Measurements from ENCODE around the gene UCHL3.
A peak's percentile ranks its signal among the peaks of the same experiment; 100 is the strongest.

The UCHL3 gene

DNA sequence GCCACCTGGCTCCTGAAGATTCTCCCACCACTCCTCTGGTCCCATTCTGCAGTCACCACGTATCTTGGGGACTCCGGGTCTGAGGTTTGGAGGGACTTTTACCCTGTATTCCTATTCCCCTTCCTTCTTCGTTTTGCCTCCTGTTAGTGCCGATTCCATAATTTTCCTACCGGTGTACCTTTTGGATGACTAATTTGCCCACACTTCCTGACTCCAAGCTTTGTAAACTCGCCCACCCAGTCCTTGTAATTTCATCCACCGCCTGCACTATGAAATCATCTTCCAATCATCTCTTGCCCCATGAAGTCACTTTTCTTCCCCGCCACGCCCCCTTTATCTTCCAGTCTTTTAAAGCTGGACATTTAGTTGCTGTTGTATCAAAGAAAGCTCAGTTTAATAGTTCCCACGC, 572 bp downstream of the UCHL3 start:
- peak overlapping the region; percentile 94 for H3K4me3 ChIP-seq (ENCODE audit: low read depth, low read length)
- TF ChIP-seq, protein P1, sequence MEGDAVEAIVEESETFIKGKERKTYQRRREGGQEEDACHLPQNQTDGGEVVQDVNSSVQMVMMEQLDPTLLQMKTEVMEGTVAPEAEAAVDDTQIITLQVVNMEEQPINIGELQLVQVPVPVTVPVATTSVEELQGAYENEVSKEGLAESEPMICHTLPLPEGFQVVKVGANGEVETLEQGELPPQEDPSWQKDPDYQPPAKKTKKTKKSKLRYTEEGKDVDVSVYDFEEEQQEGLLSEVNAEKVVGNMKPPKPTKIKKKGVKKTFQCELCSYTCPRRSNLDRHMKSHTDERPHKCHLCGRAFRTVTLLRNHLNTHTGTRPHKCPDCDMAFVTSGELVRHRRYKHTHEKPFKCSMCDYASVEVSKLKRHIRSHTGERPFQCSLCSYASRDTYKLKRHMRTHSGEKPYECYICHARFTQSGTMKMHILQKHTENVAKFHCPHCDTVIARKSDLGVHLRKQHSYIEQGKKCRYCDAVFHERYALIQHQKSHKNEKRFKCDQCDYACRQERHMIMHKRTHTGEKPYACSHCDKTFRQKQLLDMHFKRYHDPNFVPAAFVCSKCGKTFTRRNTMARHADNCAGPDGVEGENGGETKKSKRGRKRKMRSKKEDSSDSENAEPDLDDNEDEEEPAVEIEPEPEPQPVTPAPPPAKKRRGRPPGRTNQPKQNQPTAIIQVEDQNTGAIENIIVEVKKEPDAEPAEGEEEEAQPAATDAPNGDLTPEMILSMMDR (IDR thresholded peaks at IDR 0.05; ENCODE audit: insufficient read depth, low read depth, low read length, missing control alignments): no peak
- peak; percentile 26 for DNase-seq (ENCODE audit: low read depth)

DNA sequence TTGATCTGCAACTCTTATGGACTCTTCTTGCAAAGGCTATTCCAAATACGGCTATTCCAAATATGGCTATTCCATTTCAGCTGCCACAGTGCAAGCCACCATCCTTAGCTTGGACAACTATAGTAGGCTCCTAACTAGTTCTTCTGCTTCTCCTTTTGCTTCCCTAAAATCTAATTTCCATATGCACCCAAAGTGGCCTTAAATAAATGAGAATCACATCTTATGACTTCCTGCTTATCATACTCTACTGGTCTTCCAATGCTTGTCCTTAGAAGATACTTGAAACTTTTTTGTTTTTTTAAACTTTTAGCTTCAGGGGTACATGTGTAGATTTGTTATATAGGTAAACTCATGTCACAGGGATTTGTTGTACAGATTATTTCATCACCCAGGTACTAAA, 4.9 kb downstream of the UCHL3 start:
- H3K4me3 ChIP-seq (ENCODE audit: low read depth, low read length): no peak overlapping the region
- no peak for DNase-seq (ENCODE audit: low read depth)
- TF ChIP-seq, protein P1 (IDR thresholded peaks at IDR 0.05; ENCODE audit: insufficient read depth, low read depth, low read length, missing control alignments): no peak

DNA sequence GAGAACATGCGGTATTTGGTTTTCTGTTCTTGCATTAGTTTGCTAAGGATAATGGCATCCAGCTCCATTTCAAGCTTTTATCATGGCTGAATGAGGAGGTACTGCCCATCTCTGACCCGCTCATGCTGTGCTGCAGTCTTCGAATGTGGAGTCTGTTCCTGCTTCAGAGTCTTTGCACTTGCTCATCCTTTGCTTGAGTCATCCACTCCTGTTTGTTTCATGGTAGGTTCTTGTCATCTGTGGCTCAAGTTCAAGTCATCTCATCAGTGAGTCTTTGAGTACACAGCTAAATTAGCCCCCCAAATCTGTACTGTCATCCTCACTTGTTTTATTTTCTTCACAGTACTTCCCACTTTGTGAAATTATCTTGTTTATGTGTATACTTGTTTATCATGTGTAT, 5.4 kb downstream of the UCHL3 start:
- TF ChIP-seq, protein P1 (IDR thresholded peaks at IDR 0.05; ENCODE audit: insufficient read depth, low read depth, low read length, missing control alignments): no peak
- DNase-seq (ENCODE audit: low read depth): no peak
- H3K4me3 ChIP-seq (ENCODE audit: low read depth, low read length): no peak overlapping the region

DNA sequence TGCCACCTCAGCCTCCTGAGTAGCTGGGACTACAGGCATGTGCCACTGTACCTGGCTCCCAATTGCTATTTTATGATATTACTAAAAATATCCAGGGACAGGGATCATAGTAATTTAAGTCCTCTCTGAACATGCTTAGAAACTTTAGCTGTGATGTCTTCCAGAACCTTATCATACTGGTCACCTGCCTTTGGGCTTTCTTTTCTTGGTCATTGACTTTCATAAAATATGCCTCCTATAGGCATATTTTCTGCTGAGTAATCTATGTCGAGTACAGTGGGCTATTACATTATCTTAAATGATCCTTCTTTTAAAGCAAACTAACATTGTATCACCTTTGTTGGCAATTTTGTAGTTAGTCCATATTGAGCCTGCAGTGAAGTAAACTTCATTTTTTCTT, 6.2 kb downstream of the UCHL3 start:
- TF ChIP-seq, protein P1 (IDR thresholded peaks at IDR 0.05; ENCODE audit: insufficient read depth, low read depth, low read length, missing control alignments): no peak
- DNase-seq (ENCODE audit: low read depth): no peak
- no peak overlapping the region for H3K4me3 ChIP-seq (ENCODE audit: low read depth, low read length)

DNA sequence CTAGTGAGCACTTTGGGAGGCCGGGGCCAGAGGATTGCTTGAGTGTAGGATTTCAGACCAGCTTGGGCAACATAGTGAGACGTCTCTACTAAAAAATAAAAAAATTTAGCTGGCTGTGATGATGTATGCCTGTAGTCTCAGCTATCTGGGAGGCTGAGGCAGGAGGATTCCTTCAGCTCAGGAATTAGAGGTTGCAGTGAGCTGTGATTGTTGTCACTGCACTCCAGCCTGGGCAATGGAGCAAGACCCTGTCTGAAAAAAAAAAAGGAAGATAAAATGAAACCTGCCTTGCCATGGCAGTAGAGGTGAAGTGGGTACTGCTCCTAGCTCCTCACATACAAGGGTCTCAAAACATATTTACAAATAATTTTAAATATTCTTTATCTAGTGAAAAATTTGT, 7.4 kb downstream of the UCHL3 start:
- TF ChIP-seq, protein P1 (IDR thresholded peaks at IDR 0.05; ENCODE audit: insufficient read depth, low read depth, low read length, missing control alignments): no peak
- no peak overlapping the region for H3K4me3 ChIP-seq (ENCODE audit: low read depth, low read length)
- DNase-seq (ENCODE audit: low read depth): no peak

DNA sequence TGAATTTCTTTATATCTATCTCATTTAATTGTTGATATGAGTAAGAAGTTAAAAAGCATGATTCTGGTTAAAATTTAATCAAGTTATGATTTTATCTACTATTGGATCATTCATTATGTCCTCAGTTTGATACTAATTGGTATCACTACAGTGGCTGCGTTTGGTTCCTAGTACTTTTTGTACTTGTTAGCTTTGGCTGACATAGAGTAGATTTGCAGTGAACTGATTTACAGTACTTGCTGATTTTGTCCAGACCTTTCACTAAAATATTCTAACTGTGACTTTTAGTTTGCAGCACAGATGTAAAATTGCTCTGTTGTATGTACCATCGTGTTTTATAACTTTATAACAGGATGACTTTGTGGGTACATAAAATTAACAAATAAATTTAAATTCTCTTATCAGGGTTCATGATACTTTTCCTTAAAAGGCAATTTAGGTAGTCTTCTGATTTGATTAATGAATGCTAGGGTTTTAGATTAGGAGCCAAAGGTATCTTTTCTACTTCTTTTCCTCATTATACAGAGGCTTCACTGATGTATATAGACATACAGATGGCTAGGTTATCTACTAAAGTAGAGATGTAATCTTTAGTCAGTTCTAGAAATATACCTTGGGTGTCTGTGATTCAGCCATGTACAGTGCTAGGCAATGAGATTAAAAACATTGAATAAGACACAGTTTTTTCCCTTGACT, 8.7 kb downstream of the UCHL3 start:
- no peak overlapping the region for H3K4me3 ChIP-seq (ENCODE audit: low read depth, low read length)
- TF ChIP-seq, protein P1 (IDR thresholded peaks at IDR 0.05; ENCODE audit: insufficient read depth, low read depth, low read length, missing control alignments): no peak
- no peak for DNase-seq (ENCODE audit: low read depth)

DNA sequence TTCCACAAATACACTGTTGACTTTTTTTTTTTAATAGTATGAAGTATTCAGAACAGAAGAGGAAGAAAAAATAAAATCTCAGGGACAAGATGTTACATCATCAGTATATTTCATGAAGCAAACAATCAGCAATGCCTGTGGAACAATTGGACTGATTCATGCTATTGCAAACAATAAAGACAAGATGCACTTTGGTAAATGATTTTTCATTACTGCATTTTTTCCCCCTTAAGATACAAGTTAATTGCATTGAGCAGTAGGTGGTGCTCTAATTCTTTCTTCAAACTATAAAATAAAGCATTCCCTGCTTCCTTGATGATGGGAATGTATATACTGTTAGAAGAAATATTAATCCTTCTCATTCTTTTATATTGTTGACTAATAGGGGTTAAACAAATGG, 17.1 kb downstream of the UCHL3 start:
- TF ChIP-seq, protein P1 (IDR thresholded peaks at IDR 0.05; ENCODE audit: insufficient read depth, low read depth, low read length, missing control alignments): peak; percentile 14
- DNase-seq (ENCODE audit: low read depth): no peak

More for the DNA sequence above, 17.1 kb downstream of the UCHL3 start:
- H3K4me3 ChIP-seq (ENCODE audit: low read depth, low read length): no peak overlapping the region
